Ectodermal cell (in vitro differentiated cells): ENCODE measurements around the gene ARHGAP9.
A peak's percentile ranks its signal among the peaks of the same experiment; 100 is the strongest.

Source experiments
- H3K27ac ChIP-seq: 2 replicates; pipeline ENCODE4 v1.7.0; 2013; ENCODE audit warnings: mild to moderate bottlenecking, low read depth, low read length; ENCODE audit not compliant: insufficient read depth, poor library complexity, severe bottlenecking
- H3K27me3 ChIP-seq: 2 replicates; pipeline ENCODE4 v1.7.0; 2013; ENCODE audit warnings: mild to moderate bottlenecking, low read length; ENCODE audit not compliant: insufficient read depth, control insufficient read depth, poor library complexity, severe bottlenecking
- H3K36me3 ChIP-seq: one replicate; pipeline ENCODE4 v1.7.0; 2013; ENCODE audit warnings: low read length; ENCODE audit not compliant: control insufficient read depth, insufficient read depth
- H3K4me1 ChIP-seq: one replicate; pipeline ENCODE4 v1.7.0; 2013; ENCODE audit warnings: low read length; ENCODE audit not compliant: control insufficient read depth, insufficient read depth
- H3K4me3 ChIP-seq: 2 replicates; pipeline ENCODE4 v1.7.0; 2013; ENCODE audit warnings: low read depth, low read length, control low read depth; ENCODE audit not compliant: insufficient read depth
- H3K9me3 ChIP-seq: 2 replicates; pipeline ENCODE4 v1.7.0; 2013; ENCODE audit warnings: mild to moderate bottlenecking, low read length, moderate library complexity; ENCODE audit not compliant: control insufficient read depth
- WGBS, 2 experiments: methylation state at CpG; one replicate each; pipeline ENCODE4 v1.1.7; 2013; ENCODE audit warnings: missing lambda C conversion rate in 2 of 2; 5-methylcytosine and 5-hydroxymethylcytosine counted together

ARHGAP9 gene

DNA sequence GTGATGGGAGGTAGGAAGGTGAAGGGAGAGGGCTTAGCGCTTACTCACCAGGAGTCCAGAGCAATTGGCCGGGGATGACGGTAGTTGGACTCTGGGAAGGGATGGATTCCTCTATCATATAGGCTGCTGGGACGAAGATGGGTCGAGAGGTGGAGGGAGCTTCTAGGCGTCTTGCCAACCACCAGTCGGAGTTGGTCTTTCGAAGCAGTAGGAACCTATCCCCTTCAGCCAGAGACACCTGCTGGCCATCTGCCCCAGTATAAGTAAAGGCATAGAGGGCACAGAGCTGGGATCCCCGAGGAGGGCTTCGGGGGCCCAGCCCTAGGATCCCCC lies 657 bp downstream of the ARHGAP9 start:
- H3K27me3 ChIP-seq: peaks cover 54% of the 10 kb centered on the region
- 89 to 92% methylated on average over 10 of the region's 10 CpGs for WGBS, 2 experiments
- H3K4me1 ChIP-seq: peaks cover 9% of the 10 kb centered on the region
- no peaks in the 10 kb centered on the region for H3K36me3 ChIP-seq
- no peak overlapping the region for H3K4me3 ChIP-seq
- no peaks in the 10 kb centered on the region for H3K9me3 ChIP-seq
- H3K27ac ChIP-seq: no peak overlapping the region

DNA sequence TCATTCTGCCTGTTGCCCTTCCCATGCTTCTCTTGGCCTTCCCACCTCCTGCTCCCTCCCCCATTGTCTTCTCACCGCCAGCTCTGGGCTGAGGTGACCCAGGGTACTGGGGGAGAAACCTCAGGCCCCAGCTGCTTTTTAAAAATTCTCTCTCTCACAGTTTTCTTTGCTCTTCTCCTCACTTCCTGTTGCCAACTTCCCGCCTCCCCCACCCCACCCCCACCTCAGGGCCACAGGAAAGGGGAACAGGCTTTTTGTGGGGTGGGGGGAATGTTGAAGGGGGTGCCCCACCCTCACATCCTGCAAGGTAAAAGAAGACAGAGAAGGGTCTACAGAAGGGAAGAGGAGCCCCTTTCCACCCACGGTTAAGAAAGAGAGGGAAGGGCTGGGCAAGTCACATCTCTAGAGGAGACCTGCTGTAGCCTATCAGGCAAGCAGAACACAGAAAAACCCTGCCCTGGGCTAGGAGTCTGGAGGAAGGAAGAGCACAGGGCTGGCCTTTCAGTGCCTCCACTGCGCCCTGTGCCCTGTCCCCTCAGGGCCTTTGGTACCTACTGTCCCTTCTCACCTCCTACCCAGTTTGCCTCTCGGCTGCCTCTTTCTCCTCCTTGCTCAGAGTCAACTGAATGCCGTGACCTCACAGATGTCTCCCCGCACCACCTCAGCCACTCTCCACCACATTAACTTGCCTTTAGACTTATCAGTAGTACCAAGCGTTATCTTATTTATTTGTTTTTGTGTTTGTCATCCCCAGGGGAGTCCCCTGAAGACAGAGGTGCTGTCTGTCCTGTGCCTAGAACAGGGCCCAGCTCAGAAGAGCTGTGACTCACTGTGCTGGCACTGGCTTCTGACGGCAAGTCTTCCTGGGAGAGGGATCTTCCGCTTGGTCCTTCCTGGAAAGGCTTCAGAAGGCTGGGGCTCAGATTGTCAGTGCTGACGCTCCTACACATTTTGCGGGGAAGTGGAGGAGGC lies 1.7 kb downstream of the ARHGAP9 start:
- Histone ChIP-seq H3K4me1 (peaks cover 9% of the 10 kb centered on the region), H3K36me3 (no peaks in the 10 kb centered on the region), H3K27me3 (peaks cover 64% of the 10 kb centered on the region), H3K9me3 (no peaks in the 10 kb centered on the region), H3K27ac (no peak overlapping the region), H3K4me3 (no peak overlapping the region)
- WGBS, 2 experiments: 84 to 89% methylated on average over 11 of the region's 12 CpGs

DNA sequence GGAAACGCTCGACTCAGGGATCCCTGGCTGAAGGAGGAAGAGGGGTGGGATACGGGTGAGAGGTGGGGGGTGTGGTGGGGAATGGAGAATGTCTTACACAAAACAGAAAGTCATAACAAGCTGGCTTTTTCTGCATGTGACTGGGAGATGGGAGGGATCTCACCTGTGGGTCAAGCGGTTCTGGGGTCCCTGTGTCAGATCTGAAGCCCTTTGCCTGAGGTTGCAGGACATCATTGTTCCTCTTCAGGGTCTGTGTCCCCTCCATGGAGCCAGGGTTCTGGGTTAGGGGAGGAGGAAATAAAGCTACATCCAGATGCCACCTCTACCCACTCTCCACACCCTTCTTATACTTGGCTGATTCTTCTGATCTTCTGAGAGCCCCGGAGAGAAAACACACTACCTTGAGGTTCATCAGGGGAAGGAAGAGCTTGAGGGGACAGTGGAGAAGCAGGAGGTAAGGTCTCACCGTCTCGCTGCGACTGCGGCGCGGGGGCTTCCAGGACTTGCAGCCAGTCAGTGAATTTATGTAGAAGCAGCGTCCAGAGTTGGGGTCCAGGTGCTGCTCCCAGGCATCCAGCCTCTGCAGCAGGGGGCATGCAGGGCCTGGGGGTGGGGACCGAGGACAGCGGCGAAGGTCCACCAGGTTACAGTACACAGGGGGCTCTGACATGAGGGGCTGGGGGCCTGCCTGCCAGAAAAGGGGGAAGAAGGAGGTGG lies 2.5 kb downstream of the ARHGAP9 start:
- H3K36me3 ChIP-seq: no peaks in the 10 kb centered on the region
- H3K27me3 ChIP-seq: peaks cover 72% of the 10 kb centered on the region
- peaks cover 9% of the 10 kb centered on the region for H3K4me1 ChIP-seq
- WGBS, 2 experiments: 90 to 93% methylated on average over 15 of the region's 15 CpGs
- no peak overlapping the region for H3K4me3 ChIP-seq
- no peaks in the 10 kb centered on the region for H3K9me3 ChIP-seq
- H3K27ac ChIP-seq: no peak overlapping the region

DNA sequence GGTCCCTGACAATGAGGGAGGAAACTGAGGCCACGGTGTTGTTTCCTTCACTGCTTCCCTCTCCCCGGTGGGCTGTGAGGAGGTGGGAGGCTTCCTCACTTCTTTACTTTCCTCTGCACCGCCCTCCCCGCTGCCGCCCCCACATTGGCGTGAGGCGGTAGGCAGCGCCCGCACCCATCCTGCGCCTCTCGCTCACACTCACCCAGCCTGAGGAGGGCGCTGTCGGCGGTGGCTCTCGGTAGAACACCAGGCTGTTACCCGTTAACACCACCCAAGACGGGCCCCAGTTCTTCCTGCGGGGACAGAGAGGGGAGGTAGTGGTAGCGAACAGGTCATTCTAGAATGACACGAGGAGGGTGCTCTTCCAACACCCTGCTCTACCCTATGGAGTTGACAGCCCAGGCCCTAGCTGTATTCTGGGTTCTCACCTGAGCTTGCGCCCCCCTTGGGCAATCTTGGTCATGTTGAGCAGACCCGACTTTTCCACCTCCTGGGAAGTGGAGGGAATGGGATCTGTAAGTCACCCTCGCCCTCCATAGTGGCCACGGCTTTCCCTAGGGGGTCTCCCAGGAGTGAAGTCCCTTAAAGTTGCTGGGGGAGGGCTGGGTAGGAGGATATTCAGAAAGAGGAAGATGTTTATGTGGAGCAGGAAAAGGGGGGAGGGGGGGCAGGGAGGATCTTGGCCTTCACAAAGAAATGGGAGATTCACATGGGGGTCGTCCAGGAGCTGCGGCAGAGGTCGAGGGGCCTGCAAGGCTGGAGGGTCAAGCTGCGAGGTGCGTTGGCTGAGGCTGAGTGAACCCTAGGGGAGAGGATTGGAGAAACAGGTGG lies 3.3 kb downstream of the ARHGAP9 start:
- H3K27ac ChIP-seq: no peak overlapping the region
- H3K4me1 ChIP-seq: peaks cover 9% of the 10 kb centered on the region
- 38 to 41% methylated on average over 29 of the region's 29 CpGs for WGBS, 2 experiments
- H3K4me3 ChIP-seq: peak overlapping the region; percentile 24
- no peaks in the 10 kb centered on the region for H3K36me3 ChIP-seq
- peaks cover 76% of the 10 kb centered on the region for H3K27me3 ChIP-seq
- no peaks in the 10 kb centered on the region for H3K9me3 ChIP-seq

DNA sequence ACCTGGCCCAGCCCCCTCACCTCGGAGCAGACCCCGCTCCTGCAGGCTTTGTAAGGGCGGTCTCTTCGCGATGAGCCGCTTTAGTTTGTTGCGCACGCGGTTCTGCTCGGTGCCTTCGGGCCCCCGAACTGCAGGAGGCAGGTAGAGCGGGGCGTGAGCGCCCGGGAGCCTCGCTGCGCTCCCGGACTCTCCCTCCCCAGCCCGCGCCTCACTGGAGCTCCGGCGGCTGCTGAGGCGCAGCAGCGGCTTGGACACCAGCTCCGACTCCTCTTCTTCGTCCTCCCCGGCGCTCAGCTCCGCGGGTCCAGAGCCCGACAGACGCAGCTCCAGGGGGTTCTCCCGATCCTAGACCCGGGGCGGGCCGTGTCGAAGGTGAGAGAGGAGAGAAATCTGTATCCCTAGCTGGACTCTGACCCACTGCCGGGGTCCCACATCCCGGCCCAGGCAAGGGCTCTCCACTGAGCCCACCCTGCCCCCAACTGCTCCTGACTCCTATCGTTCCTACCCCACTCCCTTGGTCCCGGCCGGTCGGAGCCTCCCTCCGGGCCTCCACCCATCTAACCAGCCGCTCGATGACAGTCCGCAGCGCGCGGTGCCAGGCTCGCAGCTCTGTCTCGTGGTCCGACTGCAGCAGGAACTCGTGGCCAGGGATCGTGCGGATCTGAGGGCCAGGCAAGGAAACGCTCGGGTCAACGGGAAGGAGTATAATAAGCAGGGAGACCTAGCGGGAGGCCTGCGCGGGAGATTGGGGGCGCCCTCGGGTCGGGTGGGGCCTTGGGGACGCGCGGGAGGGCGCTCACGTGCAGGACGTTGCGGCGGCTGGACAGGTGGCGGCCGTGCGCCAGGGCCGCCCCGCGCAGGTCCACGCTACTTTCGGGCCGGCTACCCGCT lies 4.2 kb downstream of the ARHGAP9 start:
- 2% methylated on average over 84 of the region's 84 CpGs for WGBS, 2 experiments
- H3K9me3 ChIP-seq: no peaks in the 10 kb centered on the region
- no peak overlapping the region for H3K27ac ChIP-seq
- peak overlapping the region; percentile 24 for H3K4me3 ChIP-seq
- peaks cover 9% of the 10 kb centered on the region for H3K4me1 ChIP-seq
- H3K27me3 ChIP-seq: peaks cover 76% of the 10 kb centered on the region
- no peaks in the 10 kb centered on the region for H3K36me3 ChIP-seq

DNA sequence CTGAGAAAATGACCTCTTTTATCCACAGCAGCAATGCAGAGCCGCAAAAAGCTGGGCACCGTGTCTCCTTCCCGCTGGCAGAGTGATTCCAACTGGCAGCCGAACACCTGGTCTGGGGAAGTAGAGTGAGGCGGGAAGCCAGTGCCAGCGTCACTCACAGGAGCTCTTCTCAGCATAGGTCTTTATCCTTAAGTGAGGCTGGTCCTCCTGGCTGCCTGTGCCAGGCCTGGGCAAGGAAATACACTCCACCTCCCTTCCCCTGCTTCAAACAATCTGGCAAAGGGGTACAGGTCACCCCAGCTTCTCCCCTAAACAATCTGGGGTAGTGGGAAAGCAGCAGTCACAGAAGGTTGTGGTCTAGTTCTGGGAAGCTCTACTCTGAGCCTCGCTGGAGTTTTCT lies 4.8 kb downstream of the ARHGAP9 start:
- Histone ChIP-seq H3K36me3 (no peaks in the 10 kb centered on the region), H3K4me3 (peak overlapping the region; percentile 24), H3K4me1 (peaks cover 9% of the 10 kb centered on the region), H3K27ac (no peak overlapping the region), H3K9me3 (no peaks in the 10 kb centered on the region), H3K27me3 (peaks cover 76% of the 10 kb centered on the region)
- WGBS, 2 experiments: 69 to 73% methylated on average over 7 of the region's 7 CpGs

DNA sequence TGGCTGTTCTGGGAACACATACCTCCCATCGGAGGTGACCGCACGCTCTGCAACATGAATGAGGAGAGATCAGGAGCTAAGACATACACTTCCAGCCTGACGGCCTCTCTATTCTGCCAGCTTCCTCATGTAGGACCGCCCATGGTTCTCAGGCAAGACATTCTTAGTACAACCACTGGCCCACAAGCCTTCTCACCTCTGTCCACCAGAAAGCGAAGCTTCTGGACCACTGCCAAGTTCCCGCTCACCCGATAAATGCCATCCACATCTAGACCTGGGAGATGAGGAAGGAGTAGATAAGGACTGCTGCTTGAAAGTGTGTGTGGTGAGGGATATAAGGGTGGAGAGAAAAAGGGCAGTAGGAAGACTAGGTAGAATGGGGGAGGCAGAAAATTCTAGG lies 5.2 kb downstream of the ARHGAP9 start:
- Histone ChIP-seq H3K36me3 (no peaks in the 10 kb centered on the region), H3K4me1 (peaks cover 9% of the 10 kb centered on the region), H3K27ac (no peak overlapping the region), H3K9me3 (no peaks in the 10 kb centered on the region), H3K27me3 (peaks cover 76% of the 10 kb centered on the region), H3K4me3 (no peak overlapping the region)
- WGBS, 2 experiments: 91 to 95% methylated on average over 8 of the region's 8 CpGs

DNA sequence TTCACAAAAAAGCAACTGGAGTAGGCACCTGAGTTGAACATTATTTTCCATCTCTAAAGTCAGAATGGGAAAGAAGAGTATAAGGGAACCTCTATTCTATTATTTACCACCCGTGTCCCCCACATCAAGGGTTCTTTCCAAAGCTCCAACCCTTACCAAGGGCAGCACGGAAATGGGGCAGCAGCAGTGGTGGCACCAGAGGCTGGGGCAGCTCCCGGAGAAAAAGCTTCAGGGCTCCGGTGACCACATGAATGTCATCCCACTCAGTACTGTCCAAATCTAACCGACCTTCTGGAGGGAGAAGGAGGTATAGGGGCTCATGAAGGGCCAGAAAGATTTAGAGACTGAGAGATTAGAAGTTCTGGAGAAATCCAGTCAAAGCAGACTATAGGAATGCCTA lies 5.8 kb downstream of the ARHGAP9 start:
- Histone ChIP-seq H3K4me3 (no peak overlapping the region), H3K27me3 (peaks cover 71% of the 10 kb centered on the region)

DNA sequence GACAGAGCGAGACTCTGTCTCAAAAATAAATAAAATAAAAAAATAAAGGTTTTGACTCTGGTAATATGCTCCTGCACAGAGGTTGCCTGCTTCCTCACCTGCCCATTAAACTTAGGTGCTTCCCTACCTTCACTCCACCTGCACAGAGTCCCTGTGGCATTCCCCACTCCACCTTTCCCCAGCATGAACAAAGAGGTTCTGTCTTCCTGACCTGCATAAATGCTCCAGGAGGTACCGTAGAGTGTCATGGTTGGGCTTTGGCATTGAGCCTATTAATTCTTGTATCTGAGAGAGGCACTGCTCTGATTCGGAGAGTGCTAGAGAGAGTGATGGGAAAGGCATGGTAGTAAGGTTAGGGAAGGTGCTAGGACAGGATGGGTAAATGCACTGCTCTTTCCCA lies 6.3 kb downstream of the ARHGAP9 start:
- H3K4me1 ChIP-seq: peaks cover 9% of the 10 kb centered on the region
- no peaks in the 10 kb centered on the region for H3K36me3 ChIP-seq
- peaks cover 66% of the 10 kb centered on the region for H3K27me3 ChIP-seq
- H3K27ac ChIP-seq: no peak overlapping the region
- no peaks in the 10 kb centered on the region for H3K9me3 ChIP-seq
- H3K4me3 ChIP-seq: no peak overlapping the region
- WGBS, 2 experiments: 78 to 93% methylated on average over 3 of the region's 3 CpGs

More for the DNA sequence above, 5.8 kb downstream of the ARHGAP9 start:
- 89 to 91% methylated on average over 5 of the region's 5 CpGs for WGBS, 2 experiments
- Histone ChIP-seq H3K4me1 (peaks cover 9% of the 10 kb centered on the region), H3K27ac (no peak overlapping the region), H3K36me3 (no peaks in the 10 kb centered on the region), H3K9me3 (no peaks in the 10 kb centered on the region)
